Uterus (tissue), 2 donors: ENCODE measurements around the gene RNU6-8.

Experiments used
- POLR2A ChIP-seq, 2 donors: fragments of 450-650 bp; IDR thresholded peaks; one replicate each; pipeline ENCODE4 v1.6.1; 2016; ENCODE audit warnings: antibody characterized with exemption in 2 of 2, mild to moderate bottlenecking in 1 of 2, moderate library complexity in 1 of 2
- TF ChIP-seq, protein P1 (sequence below), 4 experiments: fragments of 200-600 bp in 2 of 4; fragments of 450-650 bp in 2 of 4; sonication (generic) in 2 of 4; IDR thresholded peaks; one replicate each; pipeline ENCODE4 v1.5.1; 2016 to 2019; ENCODE audit warnings: antibody characterized with exemption in 4 of 4, mild to moderate bottlenecking in 2 of 4, moderate library complexity in 1 of 4

DNA sequence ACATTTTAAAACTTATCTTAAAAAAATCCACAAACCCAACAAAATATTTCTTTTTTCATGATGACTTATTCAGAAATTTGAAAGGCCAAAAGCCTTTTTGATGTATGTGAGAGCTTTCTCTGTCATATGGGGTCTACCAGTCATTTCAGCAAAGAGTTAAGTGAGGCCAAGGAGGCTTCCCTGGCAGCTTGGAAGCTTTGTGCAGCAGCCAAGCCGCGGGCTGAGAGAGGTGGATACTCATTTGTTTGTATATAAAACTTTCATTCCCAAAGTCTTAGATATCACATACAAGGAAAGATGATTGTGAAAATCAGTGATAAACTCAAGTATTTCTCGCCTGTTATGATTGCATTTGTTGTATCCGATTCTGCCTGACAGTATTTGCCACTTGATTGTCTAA, 48.5 kb upstream of the RNU6-8 start:
- no peak for TF ChIP-seq POLR2A (IDR thresholded peaks at IDR 0.05)
- TF ChIP-seq, protein P1, sequence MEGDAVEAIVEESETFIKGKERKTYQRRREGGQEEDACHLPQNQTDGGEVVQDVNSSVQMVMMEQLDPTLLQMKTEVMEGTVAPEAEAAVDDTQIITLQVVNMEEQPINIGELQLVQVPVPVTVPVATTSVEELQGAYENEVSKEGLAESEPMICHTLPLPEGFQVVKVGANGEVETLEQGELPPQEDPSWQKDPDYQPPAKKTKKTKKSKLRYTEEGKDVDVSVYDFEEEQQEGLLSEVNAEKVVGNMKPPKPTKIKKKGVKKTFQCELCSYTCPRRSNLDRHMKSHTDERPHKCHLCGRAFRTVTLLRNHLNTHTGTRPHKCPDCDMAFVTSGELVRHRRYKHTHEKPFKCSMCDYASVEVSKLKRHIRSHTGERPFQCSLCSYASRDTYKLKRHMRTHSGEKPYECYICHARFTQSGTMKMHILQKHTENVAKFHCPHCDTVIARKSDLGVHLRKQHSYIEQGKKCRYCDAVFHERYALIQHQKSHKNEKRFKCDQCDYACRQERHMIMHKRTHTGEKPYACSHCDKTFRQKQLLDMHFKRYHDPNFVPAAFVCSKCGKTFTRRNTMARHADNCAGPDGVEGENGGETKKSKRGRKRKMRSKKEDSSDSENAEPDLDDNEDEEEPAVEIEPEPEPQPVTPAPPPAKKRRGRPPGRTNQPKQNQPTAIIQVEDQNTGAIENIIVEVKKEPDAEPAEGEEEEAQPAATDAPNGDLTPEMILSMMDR (IDR thresholded peaks at IDR 0.05) = no peak
